Measurements from ENCODE around the gene SLC2A1. TPM values are rescaled to one million over a fixed set of nuclear protein-coding genes. Genes with fewer than 3 reads are reported as not detected.
A peak's percentile ranks its signal among the peaks of the same experiment; 100 is the strongest.

SLC2A1 gene
- total RNA-seq = 49.7 TPM

GRCh38 chr1:42958488-42959319 lies at the start of gene SLC2A1:
SLC2A1 (minus strand) TSS chr1:42958868; CDS start chr1:42958651, 217 bp downstream.
- Histone ChIP-seq H3K27me3 (ENCODE audit: insufficient read depth, low read length) (peaks cover 12% of the 10 kb centered on the region), H3K4me3 (ENCODE audit: low read length) (peak within 1 kb of the TSS; percentile 74), H3K9me3 (ENCODE audit: low read depth, low read length) (no peaks in the 10 kb centered on the region), H3K4me1 (ENCODE audit: insufficient read depth, low read length) (peaks cover 53% of the 10 kb centered on the region)

DNA sequence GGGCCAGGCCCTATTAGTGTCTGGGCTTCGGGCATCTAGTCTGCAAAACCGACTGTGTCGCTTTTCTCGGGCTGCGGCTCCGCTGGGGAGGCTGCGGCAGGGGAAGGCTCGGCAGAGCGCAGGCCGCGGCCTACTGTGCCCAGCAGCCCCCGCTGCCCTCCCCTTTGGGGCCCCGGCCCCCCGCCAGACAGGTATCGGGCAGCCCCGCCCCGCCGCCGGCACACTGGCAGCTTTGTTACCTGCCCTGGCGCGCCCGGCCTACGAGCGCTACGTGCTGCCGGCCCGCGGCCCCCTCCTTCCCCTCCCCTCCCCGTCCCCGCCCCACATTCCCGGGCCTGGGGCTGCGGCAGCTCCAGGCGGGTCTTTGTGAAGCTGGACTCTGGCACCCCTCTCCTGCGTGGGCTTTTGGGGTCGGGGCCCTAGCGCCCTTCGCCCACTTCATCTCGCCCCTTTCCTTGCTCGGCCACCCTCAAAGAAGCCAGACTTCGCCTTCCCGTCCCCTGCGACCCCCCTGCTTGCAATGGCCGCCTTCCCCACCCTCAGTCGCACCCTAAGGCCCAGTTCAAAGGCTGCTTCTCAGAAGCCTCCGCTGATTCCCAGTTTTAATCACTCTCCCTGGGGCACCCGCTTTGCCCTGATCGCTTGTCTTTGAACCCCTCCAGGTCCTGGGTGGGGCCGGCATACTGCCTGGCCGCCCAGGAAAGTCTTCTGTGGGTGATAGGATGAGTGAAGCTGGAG lies 48.9 kb upstream of the SLC2A1 start:
- Histone ChIP-seq H3K4me1 (ENCODE audit: insufficient read depth, low read length) (no peaks in the 10 kb centered on the region), H3K27me3 (ENCODE audit: insufficient read depth, low read length) (no peaks in the 10 kb centered on the region), H3K9me3 (ENCODE audit: low read depth, low read length) (no peaks in the 10 kb centered on the region), H3K4me3 (ENCODE audit: low read length) (no peak overlapping the region)

- no peak overlapping the region for H3K4me3 ChIP-seq (ENCODE audit: low read length)
- H3K4me1 ChIP-seq (ENCODE audit: insufficient read depth, low read length) = no peaks in the 10 kb centered on the region
- H3K9me3 ChIP-seq (ENCODE audit: low read depth, low read length) = no peaks in the 10 kb centered on the region
- no peaks in the 10 kb centered on the region for H3K27me3 ChIP-seq (ENCODE audit: insufficient read depth, low read length)
These were observed 47.0 kb upstream of the SLC2A1 start for GRCh38 chr1:43005460-43006361.

GRCh38 chr1:43004587-43005459 lies 46.2 kb upstream of the SLC2A1 start:
- Histone ChIP-seq H3K27me3 (ENCODE audit: insufficient read depth, low read length) (no peaks in the 10 kb centered on the region), H3K4me3 (ENCODE audit: low read length) (no peak overlapping the region), H3K9me3 (ENCODE audit: low read depth, low read length) (no peaks in the 10 kb centered on the region), H3K4me1 (ENCODE audit: insufficient read depth, low read length) (no peaks in the 10 kb centered on the region)

DNA sequence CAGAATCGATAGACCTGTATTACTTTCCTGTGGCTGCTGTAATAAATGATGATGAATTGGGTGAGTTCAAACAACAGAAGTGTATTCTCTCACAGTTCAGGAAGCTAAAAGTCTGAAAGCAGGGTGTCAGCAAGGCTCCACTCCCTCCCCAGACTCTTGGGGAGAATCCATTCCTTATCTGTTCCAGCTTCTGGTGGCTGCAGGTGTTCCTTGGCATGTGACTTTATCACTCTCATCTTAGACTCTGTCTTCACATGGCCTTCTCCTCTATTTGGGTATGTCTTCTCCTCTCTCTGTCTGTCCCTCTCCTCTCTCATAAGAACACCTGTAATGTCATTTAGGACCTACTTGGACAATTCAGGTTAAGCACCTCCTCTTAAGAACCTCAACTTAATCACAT lies 44.1 kb upstream of the SLC2A1 start:
- Histone ChIP-seq H3K4me1 (ENCODE audit: insufficient read depth, low read length) (no peaks in the 10 kb centered on the region), H3K9me3 (ENCODE audit: low read depth, low read length) (no peaks in the 10 kb centered on the region), H3K27me3 (ENCODE audit: insufficient read depth, low read length) (no peaks in the 10 kb centered on the region), H3K4me3 (ENCODE audit: low read length) (no peak overlapping the region)

GRCh38 chr1:43002116-43002515 lies 43.4 kb upstream of the SLC2A1 start:
- H3K4me1 ChIP-seq (ENCODE audit: insufficient read depth, low read length) = no peaks in the 10 kb centered on the region
- no peaks in the 10 kb centered on the region for H3K9me3 ChIP-seq (ENCODE audit: low read depth, low read length)
- no peak overlapping the region for H3K4me3 ChIP-seq (ENCODE audit: low read length)
- no peaks in the 10 kb centered on the region for H3K27me3 ChIP-seq (ENCODE audit: insufficient read depth, low read length)

GRCh38 chr1:43001434-43001833 lies 42.8 kb upstream of the SLC2A1 start:
- Histone ChIP-seq H3K4me3 (ENCODE audit: low read length) (no peak overlapping the region), H3K4me1 (ENCODE audit: insufficient read depth, low read length) (no peaks in the 10 kb centered on the region), H3K9me3 (ENCODE audit: low read depth, low read length) (no peaks in the 10 kb centered on the region), H3K27me3 (ENCODE audit: insufficient read depth, low read length) (no peaks in the 10 kb centered on the region)

DNA sequence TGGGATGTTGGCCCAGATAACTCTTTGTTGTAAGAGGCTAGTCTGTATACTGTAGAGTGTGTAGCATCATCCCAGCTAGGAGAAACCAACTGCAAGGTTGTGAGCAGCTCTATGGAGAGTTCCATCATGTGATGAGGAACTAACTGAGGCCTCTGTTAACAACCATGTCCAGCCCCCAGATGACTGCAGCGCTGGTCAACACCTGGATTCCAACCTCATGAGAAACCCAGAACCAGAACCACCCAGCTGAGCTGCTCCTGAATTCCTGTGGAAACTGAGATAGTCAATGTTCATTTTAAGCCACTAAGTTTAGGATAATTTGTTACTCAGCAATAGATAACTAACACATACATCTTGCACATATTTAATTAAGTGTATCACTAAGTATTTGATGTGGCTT lies 41.6 kb upstream of the SLC2A1 start:
- Histone ChIP-seq H3K4me1 (ENCODE audit: insufficient read depth, low read length) (no peaks in the 10 kb centered on the region), H3K4me3 (ENCODE audit: low read length) (no peak overlapping the region), H3K27me3 (ENCODE audit: insufficient read depth, low read length) (no peaks in the 10 kb centered on the region), H3K9me3 (ENCODE audit: low read depth, low read length) (no peaks in the 10 kb centered on the region)

DNA sequence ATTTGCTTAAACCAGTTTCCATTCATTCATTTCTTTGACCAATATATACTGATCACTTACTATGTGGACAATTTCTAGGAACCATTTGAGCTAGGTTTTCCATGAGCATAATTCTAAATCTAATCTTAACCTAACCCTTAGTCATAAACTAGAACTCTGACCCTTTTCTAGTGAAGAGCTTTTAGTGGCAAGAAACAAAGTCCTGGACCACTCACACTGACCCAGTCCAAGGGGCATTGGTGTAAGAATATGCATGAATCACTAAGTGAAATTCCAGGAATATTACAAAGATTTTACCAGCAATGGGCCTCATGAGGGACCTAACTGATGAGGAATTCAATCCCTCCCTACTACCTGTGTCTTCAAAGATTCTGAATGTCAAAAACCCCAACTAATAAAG lies 40.6 kb upstream of the SLC2A1 start:
- no peak overlapping the region for H3K4me3 ChIP-seq (ENCODE audit: low read length)
- no peaks in the 10 kb centered on the region for H3K27me3 ChIP-seq (ENCODE audit: insufficient read depth, low read length)
- H3K9me3 ChIP-seq (ENCODE audit: low read depth, low read length) = no peaks in the 10 kb centered on the region
- H3K4me1 ChIP-seq (ENCODE audit: insufficient read depth, low read length) = no peaks in the 10 kb centered on the region

DNA sequence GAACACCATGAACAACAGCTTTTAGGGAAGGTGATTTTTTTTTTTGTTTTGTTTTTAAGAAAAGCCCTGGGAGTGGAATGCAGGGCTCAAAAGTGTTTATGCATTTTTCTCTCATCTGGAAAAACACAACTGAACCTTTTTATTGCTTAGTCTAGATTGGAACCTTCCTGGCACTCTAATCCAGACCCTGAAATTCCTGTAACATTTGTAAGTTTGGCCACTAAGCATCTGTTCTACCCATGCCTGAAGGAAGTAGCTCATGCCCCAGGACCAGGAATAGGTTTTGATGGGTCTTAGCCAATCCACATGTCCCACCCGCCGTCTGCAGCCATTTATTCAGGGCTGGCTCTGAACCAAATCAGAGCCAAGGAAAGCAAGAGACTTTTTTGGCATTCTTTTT lies 39.7 kb upstream of the SLC2A1 start:
- Histone ChIP-seq H3K4me3 (ENCODE audit: low read length) (no peak overlapping the region), H3K9me3 (ENCODE audit: low read depth, low read length) (no peaks in the 10 kb centered on the region), H3K27me3 (ENCODE audit: insufficient read depth, low read length) (no peaks in the 10 kb centered on the region), H3K4me1 (ENCODE audit: insufficient read depth, low read length) (peaks cover 8% of the 10 kb centered on the region)

DNA sequence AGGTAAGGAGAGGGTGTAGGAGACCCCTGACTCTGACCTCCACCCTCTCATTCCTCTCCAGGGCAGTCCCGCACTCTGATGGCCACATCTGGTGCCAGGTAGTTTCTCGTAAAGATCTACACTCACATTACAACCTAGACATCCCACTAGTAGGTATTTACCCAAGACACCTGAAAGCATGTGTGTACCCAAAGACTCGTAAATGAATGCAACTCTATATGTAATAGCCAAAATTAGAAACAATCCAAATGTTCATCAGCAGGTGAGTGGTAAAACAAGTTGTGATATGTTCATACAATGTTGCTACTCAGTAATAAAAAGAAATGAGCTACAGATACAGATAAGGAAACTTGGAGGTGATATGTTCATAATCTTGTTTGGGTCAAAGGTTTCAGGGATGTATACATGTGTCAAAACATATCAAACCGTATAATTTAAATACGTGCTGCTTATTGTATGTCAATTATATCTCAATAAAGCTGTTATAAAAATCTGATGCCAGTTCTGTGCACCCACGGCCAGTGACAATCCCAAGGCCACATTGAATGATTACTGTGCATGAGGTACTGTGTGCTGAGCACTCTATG lies 37.8 kb upstream of the SLC2A1 start:
- peaks cover 12% of the 10 kb centered on the region for H3K4me1 ChIP-seq (ENCODE audit: insufficient read depth, low read length)
- no peaks in the 10 kb centered on the region for H3K27me3 ChIP-seq (ENCODE audit: insufficient read depth, low read length)
- no peaks in the 10 kb centered on the region for H3K9me3 ChIP-seq (ENCODE audit: low read depth, low read length)
- no peak overlapping the region for H3K4me3 ChIP-seq (ENCODE audit: low read length)

- Histone ChIP-seq H3K27me3 (ENCODE audit: insufficient read depth, low read length) (no peaks in the 10 kb centered on the region), H3K9me3 (ENCODE audit: low read depth, low read length) (no peaks in the 10 kb centered on the region), H3K4me3 (ENCODE audit: low read length) (no peak overlapping the region), H3K4me1 (ENCODE audit: insufficient read depth, low read length) (peaks cover 12% of the 10 kb centered on the region)
These were observed 35.0 kb upstream of the SLC2A1 start for GRCh38 chr1:42993502-42994136.

DNA sequence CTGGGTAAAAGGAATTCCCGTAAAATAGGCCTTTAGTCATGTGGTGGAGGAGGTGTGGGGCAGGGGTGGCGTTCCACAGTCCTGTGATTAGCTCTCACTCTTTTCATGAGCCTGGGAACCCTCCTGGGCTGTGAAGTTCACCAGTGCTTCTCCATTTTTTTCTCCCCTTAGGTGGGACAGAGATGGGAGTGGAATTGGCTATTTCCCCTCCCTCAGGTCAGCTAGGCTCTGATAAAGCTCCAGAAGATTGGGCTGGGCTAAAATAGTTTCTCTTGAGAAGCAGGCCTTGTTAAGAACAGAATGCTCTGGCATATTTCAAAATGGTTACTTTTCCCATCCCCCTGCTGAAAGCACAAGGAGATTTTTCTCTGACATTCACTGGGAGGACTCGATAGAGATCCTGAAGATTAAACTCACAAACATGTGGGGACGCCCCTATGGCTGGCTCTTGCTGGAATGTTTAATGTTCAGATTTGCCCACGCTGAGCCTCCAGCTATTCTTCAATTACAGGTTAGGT lies 33.4 kb upstream of the SLC2A1 start:
- no peaks in the 10 kb centered on the region for H3K27me3 ChIP-seq (ENCODE audit: insufficient read depth, low read length)
- H3K4me1 ChIP-seq (ENCODE audit: insufficient read depth, low read length) = peaks cover 12% of the 10 kb centered on the region
- no peak overlapping the region for H3K4me3 ChIP-seq (ENCODE audit: low read length)
- H3K9me3 ChIP-seq (ENCODE audit: low read depth, low read length) = no peaks in the 10 kb centered on the region

Measured in mononuclear cell (primary cell).